HepG2 (cell line): ENCODE measurements around the gene PIP4K2B. TPM values are rescaled to one million over a fixed set of nuclear protein-coding genes. Genes with fewer than 3 reads are reported as not detected.
A peak's percentile ranks its signal among the peaks of the same experiment; 100 is the strongest.

Experiments used
- ATRX ChIP-seq: sonication (generic); formaldehyde crosslinking; IDR thresholded peaks from 2 replicates; pipeline ENCODE4 v1.4.0; 2020; ENCODE audit warnings: missing genetic modification reagents, borderline replicate concordance
- CCAR2 ChIP-seq: fragments of 200-400 bp; formaldehyde crosslinking; optimal IDR thresholded peaks from 2 replicates; pipeline ENCODE3; 2018; ENCODE audit warnings: low read depth, mild to moderate bottlenecking, low read length, moderate library complexity
- CREM ChIP-seq, 2 experiments: sonication (generic) in 1 of 2; formaldehyde crosslinking in 1 of 2; IDR thresholded peaks; 2 replicates each; pipeline versions ENCODE4 v1.4.0 to v1.6.1; 2016 to 2020; ENCODE audit warnings: antibody characterized with exemption in 1 of 2, mild to moderate bottlenecking in 1 of 2, missing genetic modification reagents in 1 of 2
- HOXA3 ChIP-seq: sonication (generic); formaldehyde crosslinking; IDR thresholded peaks from 2 replicates; pipeline ENCODE4 v1.5.0; 2020; ENCODE audit warnings: missing genetic modification reagents
- MXD4 ChIP-seq: IDR thresholded peaks from 2 replicates; pipeline ENCODE4 v1.6.1; 2016; ENCODE audit warnings: mild to moderate bottlenecking, missing biosample characterization, missing genetic modification reagents
- NFATC3 ChIP-seq: sonication (generic); formaldehyde crosslinking; IDR thresholded peaks from 2 replicates; pipeline ENCODE4 v1.5.1; 2020; ENCODE audit warnings: mild to moderate bottlenecking, missing genetic modification reagents
- POLR2AphosphoS2 ChIP-seq: IDR thresholded peaks from 2 replicates; pipeline ENCODE4 v1.6.1; 2011; ENCODE audit warnings: low read depth, low read length, improper control_type of control experiment
- POLR2G ChIP-seq: fragments of 200-400 bp; formaldehyde crosslinking; IDR thresholded peaks from 2 replicates; pipeline ENCODE4 v1.6.1; 2018; ENCODE audit warnings: mild to moderate bottlenecking, low read depth, low read length, moderate library complexity
- RFXAP ChIP-seq: sonication (generic); formaldehyde crosslinking; IDR thresholded peaks from 2 replicates; pipeline ENCODE4 v1.4.0; 2020; ENCODE audit warnings: missing genetic modification reagents, borderline replicate concordance
- SMAD9 ChIP-seq: sonication (generic); formaldehyde crosslinking; IDR thresholded peaks from 2 replicates; pipeline ENCODE4 v1.5.1; 2020; ENCODE audit warnings: mild to moderate bottlenecking, missing genetic modification reagents
- SNAI1 ChIP-seq: sonication (generic); formaldehyde crosslinking; IDR thresholded peaks from 2 replicates; pipeline ENCODE4 v1.5.0; 2020; ENCODE audit warnings: mild to moderate bottlenecking, missing genetic modification reagents, borderline replicate concordance
- TCF12 ChIP-seq, 2 experiments: fragments of 450-650 bp in 1 of 2; sonication (generic) in 1 of 2; formaldehyde crosslinking in 1 of 2; IDR thresholded peaks; 2 replicates each; pipeline versions ENCODE4 v1.6.1 to v1.8.0; 2017 to 2022; ENCODE audit warnings: antibody characterized with exemption in 1 of 2, mild to moderate bottlenecking in 1 of 2, missing genetic modification reagents in 1 of 2, moderate library complexity in 1 of 2
- ZNF335 ChIP-seq: sonication (generic); formaldehyde crosslinking; IDR thresholded peaks from 2 replicates; pipeline ENCODE4 v1.4.0; 2020; ENCODE audit warnings: missing genetic modification reagents
- ZNF644 ChIP-seq: IDR thresholded peaks from 2 replicates; pipeline ENCODE4 v1.6.1; 2016; ENCODE audit warnings: low read depth
- ZNF670 ChIP-seq: sonication (generic); formaldehyde crosslinking; IDR thresholded peaks from 2 replicates; pipeline ENCODE4 v1.8.0; 2022; ENCODE audit warnings: mild to moderate bottlenecking, missing genetic modification reagents, borderline replicate concordance
- polyA plus RNA-seq, 8 experiments: library from polyadenylated mRNA; depleted of rRNA in 3 of 8; stranded (reverse) in 7 of 8; unstranded in 1 of 8; fragments of >200 nt; fragmentation: Illumina TruSeq in 4 of 8; extraction: Trizol in 4 of 8; gene quantifications; 2 replicates each; pipeline versions ENCODE4 v1.2.1 to v1.2.3, GENCODE V29; 2011 to 2016; ENCODE audit warnings: low read depth in 4 of 8, missing spikeins in 1 of 8, mixed read lengths in 1 of 8; ENCODE audit not compliant: insufficient read depth in 1 of 8
- total RNA-seq, 5 experiments: library from RNA; depleted of rRNA; stranded (reverse); fragments of >200 nt; fragmentation: Illumina TruSeq; extraction: Trizol; gene quantifications; 2 replicates each; pipeline ENCODE4 v1.2.3, GENCODE V29; 2016; ENCODE audit warnings: low read depth in 1 of 5
- TF ChIP-seq, protein P1 (sequence below): sonication (generic); formaldehyde crosslinking; IDR thresholded peaks from 2 replicates; pipeline ENCODE4 v1.8.0; 2022; ENCODE audit warnings: missing genetic modification reagents, mild to moderate bottlenecking, moderate library complexity, borderline replicate concordance
- TF ChIP-seq, protein P2 (sequence below): IDR thresholded peaks from 2 replicates; pipeline ENCODE4 v1.6.1; 2016; ENCODE audit warnings: missing biosample characterization, missing genetic modification reagents, low read depth
- TF ChIP-seq, protein P3 (sequence below): sonication (generic); formaldehyde crosslinking; IDR thresholded peaks from 2 replicates; pipeline ENCODE4 v1.4.0; 2020; ENCODE audit warnings: low read depth, mild to moderate bottlenecking, missing genetic modification reagents
- TF ChIP-seq, protein P4 (sequence below), 2 experiments: sonication (generic) in 1 of 2; formaldehyde crosslinking in 1 of 2; IDR thresholded peaks; 2 replicates each; pipeline versions ENCODE4 v1.6.1 to v1.9.0; 2014 to 2022; ENCODE audit warnings: antibody characterized with exemption in 1 of 2, borderline replicate concordance in 1 of 2, inconsistent platforms in 1 of 2, low read depth in 1 of 2, missing genetic modification reagents in 1 of 2

PIP4K2B gene
- total and polyA plus RNA-seq, 2 of the 13 experiments (the other 11 are each of a cell fraction or from before 2014, with no cell fraction given), result 20.4 to 54.0 TPM

DNA sequence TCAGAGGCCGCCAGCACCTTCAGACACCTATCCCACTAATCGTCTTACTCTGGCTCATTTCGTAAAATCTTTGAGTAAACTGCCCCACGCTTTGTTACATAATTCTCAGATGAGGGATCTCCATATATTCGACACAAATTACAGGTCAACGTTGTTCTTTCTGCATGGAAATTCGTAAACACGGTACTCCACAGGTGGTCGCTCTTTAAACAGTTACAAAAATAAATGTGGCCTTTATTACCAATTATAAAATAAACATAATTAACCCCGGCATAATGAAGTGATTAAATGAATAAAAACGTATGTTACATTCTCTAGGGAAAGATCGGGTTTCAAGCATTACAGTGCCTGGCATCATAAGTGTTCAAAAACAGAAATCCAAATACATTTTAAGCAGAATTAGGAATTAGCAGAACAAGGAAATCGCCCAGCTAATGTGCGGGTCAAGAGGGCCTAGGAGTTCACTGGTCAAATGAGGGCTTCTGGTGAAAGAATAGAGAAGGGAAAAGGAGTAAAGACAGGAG lies 943 bp upstream of the PIP4K2B start (continued):
- TF ChIP-seq, protein P1, sequence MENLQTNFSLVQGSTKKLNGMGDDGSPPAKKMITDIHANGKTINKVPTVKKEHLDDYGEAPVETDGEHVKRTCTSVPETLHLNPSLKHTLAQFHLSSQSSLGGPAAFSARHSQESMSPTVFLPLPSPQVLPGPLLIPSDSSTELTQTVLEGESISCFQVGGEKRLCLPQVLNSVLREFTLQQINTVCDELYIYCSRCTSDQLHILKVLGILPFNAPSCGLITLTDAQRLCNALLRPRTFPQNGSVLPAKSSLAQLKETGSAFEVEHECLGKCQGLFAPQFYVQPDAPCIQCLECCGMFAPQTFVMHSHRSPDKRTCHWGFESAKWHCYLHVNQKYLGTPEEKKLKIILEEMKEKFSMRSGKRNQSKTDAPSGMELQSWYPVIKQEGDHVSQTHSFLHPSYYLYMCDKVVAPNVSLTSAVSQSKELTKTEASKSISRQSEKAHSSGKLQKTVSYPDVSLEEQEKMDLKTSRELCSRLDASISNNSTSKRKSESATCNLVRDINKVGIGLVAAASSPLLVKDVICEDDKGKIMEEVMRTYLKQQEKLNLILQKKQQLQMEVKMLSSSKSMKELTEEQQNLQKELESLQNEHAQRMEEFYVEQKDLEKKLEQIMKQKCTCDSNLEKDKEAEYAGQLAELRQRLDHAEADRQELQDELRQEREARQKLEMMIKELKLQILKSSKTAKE (CRISPR knock-in tag), result no peak
- TF ChIP-seq TCF12 (IDR thresholded peaks at IDR 0.05) (no peak), TCF12 (CRISPR knock-in tag; IDR thresholded peaks at IDR 0.05) (no peak), ZNF335 (CRISPR knock-in tag) (no peak), SMAD9 (CRISPR knock-in tag) (no peak), CREM (IDR thresholded peaks at IDR 0.05) (no peak), CREM (CRISPR knock-in tag; IDR thresholded peaks at IDR 0.05) (no peak), RFXAP (CRISPR knock-in tag) (no peak; the same call in 1 of the 2 replicates), SNAI1 (CRISPR knock-in tag) (no peak), HOXA3 (no peak), NFATC3 (CRISPR knock-in tag) (no peak), ATRX (CRISPR knock-in tag) (no peak), POLR2G (no peak; the same call in 1 of the 2 replicates), MXD4 (CRISPR knock-in tag) (no peak), CCAR2 (no peak), ZNF670 (CRISPR knock-in tag) (peak; percentile 85), ZNF644 (CRISPR knock-in tag) (no peak), POLR2AphosphoS2 (no peak; the same call in 1 of the 2 replicates)
- TF ChIP-seq, protein P2, sequence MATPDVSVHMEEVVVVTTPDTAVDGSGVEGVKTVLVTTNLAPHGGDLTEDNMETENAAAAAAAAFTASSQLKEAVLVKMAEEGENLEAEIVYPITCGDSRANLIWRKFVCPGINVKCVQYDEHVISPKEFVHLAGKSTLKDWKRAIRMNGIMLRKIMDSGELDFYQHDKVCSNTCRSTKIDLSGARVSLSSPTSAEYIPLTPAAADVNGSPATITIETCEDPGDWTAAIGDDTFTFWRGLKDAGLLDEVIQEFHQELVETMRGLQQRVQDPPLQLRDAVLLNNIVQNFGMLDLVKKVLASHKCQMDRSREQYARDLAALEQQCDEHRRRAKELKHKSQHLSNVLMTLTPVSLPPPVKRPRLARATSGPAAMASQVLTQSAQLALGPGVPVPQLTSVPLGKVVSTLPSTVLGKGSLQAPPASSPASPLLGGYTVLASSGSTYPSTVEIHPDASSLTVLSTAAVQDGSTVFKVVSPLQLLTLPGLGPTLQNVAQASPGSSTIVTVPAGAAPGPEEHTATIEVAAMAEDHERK, result 0 out of 2 replicates have a peak, but pooled peaks have one; percentile 11
- TF ChIP-seq, protein P3, sequence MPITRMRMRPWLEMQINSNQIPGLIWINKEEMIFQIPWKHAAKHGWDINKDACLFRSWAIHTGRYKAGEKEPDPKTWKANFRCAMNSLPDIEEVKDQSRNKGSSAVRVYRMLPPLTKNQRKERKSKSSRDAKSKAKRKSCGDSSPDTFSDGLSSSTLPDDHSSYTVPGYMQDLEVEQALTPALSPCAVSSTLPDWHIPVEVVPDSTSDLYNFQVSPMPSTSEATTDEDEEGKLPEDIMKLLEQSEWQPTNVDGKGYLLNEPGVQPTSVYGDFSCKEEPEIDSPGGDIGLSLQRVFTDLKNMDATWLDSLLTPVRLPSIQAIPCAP (CRISPR knock-in tag), result no peak
- TF ChIP-seq, protein P4, sequence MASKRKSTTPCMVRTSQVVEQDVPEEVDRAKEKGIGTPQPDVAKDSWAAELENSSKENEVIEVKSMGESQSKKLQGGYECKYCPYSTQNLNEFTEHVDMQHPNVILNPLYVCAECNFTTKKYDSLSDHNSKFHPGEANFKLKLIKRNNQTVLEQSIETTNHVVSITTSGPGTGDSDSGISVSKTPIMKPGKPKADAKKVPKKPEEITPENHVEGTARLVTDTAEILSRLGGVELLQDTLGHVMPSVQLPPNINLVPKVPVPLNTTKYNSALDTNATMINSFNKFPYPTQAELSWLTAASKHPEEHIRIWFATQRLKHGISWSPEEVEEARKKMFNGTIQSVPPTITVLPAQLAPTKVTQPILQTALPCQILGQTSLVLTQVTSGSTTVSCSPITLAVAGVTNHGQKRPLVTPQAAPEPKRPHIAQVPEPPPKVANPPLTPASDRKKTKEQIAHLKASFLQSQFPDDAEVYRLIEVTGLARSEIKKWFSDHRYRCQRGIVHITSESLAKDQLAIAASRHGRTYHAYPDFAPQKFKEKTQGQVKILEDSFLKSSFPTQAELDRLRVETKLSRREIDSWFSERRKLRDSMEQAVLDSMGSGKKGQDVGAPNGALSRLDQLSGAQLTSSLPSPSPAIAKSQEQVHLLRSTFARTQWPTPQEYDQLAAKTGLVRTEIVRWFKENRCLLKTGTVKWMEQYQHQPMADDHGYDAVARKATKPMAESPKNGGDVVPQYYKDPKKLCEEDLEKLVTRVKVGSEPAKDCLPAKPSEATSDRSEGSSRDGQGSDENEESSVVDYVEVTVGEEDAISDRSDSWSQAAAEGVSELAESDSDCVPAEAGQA (IDR thresholded peaks at IDR 0.05; ENCODE audit: low read depth), result no peak
- TF ChIP-seq, protein P4 (CRISPR knock-in tag; IDR thresholded peaks at IDR 0.05; ENCODE audit: borderline replicate concordance), result 0 out of 2 replicates have a peak, but pooled peaks have one; percentile 9
